ENCODE measurements around the gene PSME1. TPM values are rescaled to one million over a fixed set of nuclear protein-coding genes. Genes with fewer than 3 reads are reported as not detected.
A peak's percentile ranks its signal among the peaks of the same experiment; 100 is the strongest.

The PSME1 gene
- total RNA-seq, 4 donors from 2014 or later = 63.3 to 158 (median 87.5) TPM

- intact Hi-C loops (cut with DNase I; ENCODE audit: low total_unique reads) = loop anchor here (2.0 kb wide), 2 partner anchors 21 to 67 kb away; partner anchors contain the start of genes DCAF11, IRF9 and NRL
These were observed 41.8 kb upstream of the PSME1 start, which contains the start of gene PCK2 for GRCh38 chr14:24093901-24094840. Gene PCK2 (plus strand): TSS chr14:24094311. CDS start chr14:24094406, 95 bp downstream.

GRCh38 chr14:24094841-24095270 is 41.1 kb upstream of the PSME1 start:
- H3K9me3 ChIP-seq = no peaks in the 10 kb centered on the region
- H3K4me3 ChIP-seq = peak overlapping the region; percentile 75 to 97 (median 90)
- in situ Hi-C loops (cut with MboI; ENCODE audit: low sequenced_read_pairs in 4 of 4) = loop anchor here in 1 of 4 donors (5.0 kb wide), 1 partner anchor 38 kb away; no protein-coding TSS in a partner anchor
- no peak for ATAC-seq
- peak overlapping the region; percentile 83 to 88 (median 88) for H3K27ac ChIP-seq
- H3K27me3 ChIP-seq = no peaks in the 10 kb centered on the region
- intact Hi-C loops (cut with DNase I; ENCODE audit: low total_unique reads) = loop anchor here (2.0 kb wide), 2 partner anchors 20 to 66 kb away; partner anchors contain the start of genes DCAF11, IRF9 and NRL
- DNase-seq = no peak
- no peaks in the 10 kb centered on the region for H3K36me3 ChIP-seq
- TF ChIP-seq CTCF (IDR thresholded peaks at IDR 0.05 in 4 of 5, conservative IDR thresholded peaks at IDR 0.05 in 1 of 5) (no peak), POLR2A (IDR thresholded peaks at IDR 0.05) (no peak)
- H3K4me1 ChIP-seq = peaks cover 10 to 14% of the 10 kb centered on the region in 2 donors

More at GRCh38 chr14:24093901-24094840, 41.8 kb upstream of the PSME1 start, which contains the start of gene PCK2:
- ATAC-seq = peak; percentile 88 to 90
- H3K27ac ChIP-seq = peak within 1 kb of the TSS; percentile 83 to 88 (median 88)
- peak; percentile 53 for TF ChIP-seq POLR2A (IDR thresholded peaks at IDR 0.05)
- peak in 1 of 5 experiments; percentile 16 for TF ChIP-seq CTCF (IDR thresholded peaks at IDR 0.05 in 4 of 5, conservative IDR thresholded peaks at IDR 0.05 in 1 of 5)
- H3K4me1 ChIP-seq = peaks cover 10 to 14% of the 10 kb centered on the region in 2 donors
- no peaks in the 10 kb centered on the region for H3K9me3 ChIP-seq
- DNase-seq = peak; percentile 88 to 93
- in situ Hi-C loops (cut with MboI; ENCODE audit: low sequenced_read_pairs in 4 of 4) = loop anchor here in 1 of 4 donors (5.0 kb wide), 1 partner anchor 37 kb away; no protein-coding TSS in a partner anchor
- H3K4me3 ChIP-seq = peak within 1 kb of the TSS; percentile 75 to 97 (median 90)
- no peaks in the 10 kb centered on the region for H3K27me3 ChIP-seq
- H3K36me3 ChIP-seq = no peaks in the 10 kb centered on the region

- H3K27ac ChIP-seq = peak overlapping the region; percentile 83 to 88 (median 88)
- H3K9me3 ChIP-seq = no peaks in the 10 kb centered on the region
- in situ Hi-C loops (cut with MboI; ENCODE audit: low sequenced_read_pairs in 4 of 4) (no loop called here), intact Hi-C loops (cut with DNase I; ENCODE audit: low total_unique reads) (loop anchor here (2.0 kb wide), 2 partner anchors 19 to 65 kb away; partner anchors contain the start of genes DCAF11, IRF9 and NRL)
- H3K36me3 ChIP-seq = no peaks in the 10 kb centered on the region
- H3K4me3 ChIP-seq = peak overlapping the region; percentile 75 to 97 (median 90)
- TF ChIP-seq POLR2A (IDR thresholded peaks at IDR 0.05) (no peak), CTCF (IDR thresholded peaks at IDR 0.05 in 4 of 5, conservative IDR thresholded peaks at IDR 0.05 in 1 of 5) (no peak)
- H3K4me1 ChIP-seq = peaks cover 10 to 14% of the 10 kb centered on the region in 2 donors
- ATAC-seq (no peak), DNase-seq (peak in 1 of 2 donors; percentile 37)
- no peaks in the 10 kb centered on the region for H3K27me3 ChIP-seq
These were observed 40.5 kb upstream of the PSME1 start for GRCh38 chr14:24095271-24096068.

DNA sequence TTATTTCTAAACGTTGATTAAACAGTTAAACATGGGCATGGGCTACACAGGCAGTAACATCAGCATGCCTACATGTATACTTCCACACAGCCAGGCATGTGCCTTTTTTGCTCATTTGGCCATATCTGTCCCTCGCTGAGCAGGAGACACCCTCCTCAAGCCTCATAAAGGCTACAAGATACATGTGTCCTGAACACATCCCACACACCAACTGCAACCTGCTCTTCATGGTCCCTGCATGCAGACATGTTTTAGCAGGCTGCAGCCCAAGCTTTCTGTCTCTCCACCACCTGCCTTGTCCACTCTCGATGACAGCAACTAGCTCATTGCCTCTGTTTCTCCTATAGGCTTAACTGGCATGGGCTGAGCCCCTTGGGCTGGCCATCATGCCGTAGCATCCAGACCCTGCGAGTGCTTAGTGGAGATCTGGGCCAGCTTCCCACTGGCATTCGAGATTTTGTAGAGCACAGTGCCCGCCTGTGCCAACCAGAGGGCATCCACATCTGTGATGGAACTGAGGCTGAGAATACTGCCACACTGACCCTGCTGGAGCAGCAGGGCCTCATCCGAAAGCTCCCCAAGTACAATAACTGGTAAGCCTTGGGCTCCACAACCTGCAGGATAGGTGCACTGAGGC is 39.3 kb upstream of the PSME1 start:
- TF ChIP-seq POLR2A (IDR thresholded peaks at IDR 0.05) = no peak

More for the DNA sequence above, 39.3 kb upstream of the PSME1 start:
- ATAC-seq (no peak), DNase-seq (no peak)
- intact Hi-C loops (cut with DNase I; ENCODE audit: low total_unique reads) (no loop called here), in situ Hi-C loops (cut with MboI; ENCODE audit: low sequenced_read_pairs in 4 of 4) (no loop called here)
- Histone ChIP-seq H3K4me1 (peaks cover 10 to 14% of the 10 kb centered on the region in 2 donors), H3K9me3 (no peaks in the 10 kb centered on the region), H3K4me3 (no peak overlapping the region), H3K36me3 (no peaks in the 10 kb centered on the region), H3K27me3 (no peaks in the 10 kb centered on the region), H3K27ac (no peak overlapping the region)

All from gastrocnemius medialis (tissue), 4 donors.